Gastrocnemius medialis (tissue), 4 donors: Measurements from ENCODE around the gene TSPAN11.

Source experiments
- POLR2A ChIP-seq, 2 donors: fragments of 450-650 bp; IDR thresholded peaks; one replicate each; pipeline ENCODE4 v1.6.1; 2017; ENCODE audit warnings: antibody characterized with exemption in 2 of 2, mild to moderate bottlenecking in 2 of 2, moderate library complexity in 2 of 2
- TF ChIP-seq, protein P1 (sequence below), 5 experiments: fragments of 450-650 bp in 3 of 5; fragments of 200-600 bp in 2 of 5; sonication (generic) in 2 of 5; IDR thresholded peaks in 4 of 5; conservative IDR thresholded peaks in 1 of 5; 1 replicate in 4 of 5; 2 replicates in 1 of 5; pipeline ENCODE4 v1.5.1; 2016 to 2019; ENCODE audit warnings: antibody characterized with exemption in 5 of 5, mild to moderate bottlenecking in 3 of 5, moderate library complexity in 3 of 5

- TF ChIP-seq, protein P1, sequence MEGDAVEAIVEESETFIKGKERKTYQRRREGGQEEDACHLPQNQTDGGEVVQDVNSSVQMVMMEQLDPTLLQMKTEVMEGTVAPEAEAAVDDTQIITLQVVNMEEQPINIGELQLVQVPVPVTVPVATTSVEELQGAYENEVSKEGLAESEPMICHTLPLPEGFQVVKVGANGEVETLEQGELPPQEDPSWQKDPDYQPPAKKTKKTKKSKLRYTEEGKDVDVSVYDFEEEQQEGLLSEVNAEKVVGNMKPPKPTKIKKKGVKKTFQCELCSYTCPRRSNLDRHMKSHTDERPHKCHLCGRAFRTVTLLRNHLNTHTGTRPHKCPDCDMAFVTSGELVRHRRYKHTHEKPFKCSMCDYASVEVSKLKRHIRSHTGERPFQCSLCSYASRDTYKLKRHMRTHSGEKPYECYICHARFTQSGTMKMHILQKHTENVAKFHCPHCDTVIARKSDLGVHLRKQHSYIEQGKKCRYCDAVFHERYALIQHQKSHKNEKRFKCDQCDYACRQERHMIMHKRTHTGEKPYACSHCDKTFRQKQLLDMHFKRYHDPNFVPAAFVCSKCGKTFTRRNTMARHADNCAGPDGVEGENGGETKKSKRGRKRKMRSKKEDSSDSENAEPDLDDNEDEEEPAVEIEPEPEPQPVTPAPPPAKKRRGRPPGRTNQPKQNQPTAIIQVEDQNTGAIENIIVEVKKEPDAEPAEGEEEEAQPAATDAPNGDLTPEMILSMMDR (IDR thresholded peaks at IDR 0.05 in 4 of 5, conservative IDR thresholded peaks at IDR 0.05 in 1 of 5) = no peak
- no peak for TF ChIP-seq POLR2A (IDR thresholded peaks at IDR 0.05)
These were observed 11.5 kb upstream of the TSPAN11 start for GRCh38 chr12:30914986-30915591.
